Uterus (tissue), 4 donors: ENCODE measurements around the gene BAG3. TPM values are rescaled to one million over a fixed set of nuclear protein-coding genes. Genes with fewer than 3 reads are reported as not detected.

Source experiments
- DNase-seq, 2 donors: peaks; one replicate each; pipeline ENCODE4 v3.0.0-alpha.2; 2019 to 2020
- H3K27ac ChIP-seq, 2 donors: fragments of 200-600 bp; sonication (generic); 1 replicate in 1 of 2; 2 replicates in 1 of 2; pipeline ENCODE4 v1.5.1; 2016 to 2018
- H3K27me3 ChIP-seq, 2 donors: fragments of 200-600 bp; sonication (generic); one replicate each; pipeline ENCODE4 v1.5.1; 2018 to 2019; ENCODE audit warnings: control low read depth in 1 of 2
- H3K36me3 ChIP-seq, 2 donors: fragments of 200-600 bp; sonication (generic); one replicate each; pipeline ENCODE4 v1.5.1; 2019; ENCODE audit warnings: control low read depth in 1 of 2
- H3K4me1 ChIP-seq, 2 donors: fragments of 200-600 bp; sonication (generic); one replicate each; pipeline ENCODE4 v1.5.1; 2018 to 2019; ENCODE audit warnings: control low read depth in 1 of 2
- H3K4me3 ChIP-seq, 2 donors: fragments of 200-600 bp; sonication (generic); 1 replicate in 1 of 2; 2 replicates in 1 of 2; pipeline ENCODE4 v1.5.1; 2018 to 2019; ENCODE audit warnings: mild to moderate bottlenecking in 1 of 2
- H3K9me3 ChIP-seq, 2 donors: fragments of 200-600 bp; sonication (generic); one replicate each; pipeline ENCODE4 v1.5.1; 2019; ENCODE audit warnings: control low read depth in 1 of 2
- CTCF ChIP-seq, 4 experiments: fragments of 200-600 bp in 2 of 4; fragments of 450-650 bp in 2 of 4; sonication (generic) in 2 of 4; IDR thresholded peaks; one replicate each; pipeline ENCODE4 v1.5.1; 2016 to 2019; ENCODE audit warnings: antibody characterized with exemption in 4 of 4, mild to moderate bottlenecking in 2 of 4, moderate library complexity in 1 of 4
- POLR2A ChIP-seq, 2 donors: fragments of 450-650 bp; IDR thresholded peaks; one replicate each; pipeline ENCODE4 v1.6.1; 2016; ENCODE audit warnings: antibody characterized with exemption in 2 of 2, mild to moderate bottlenecking in 1 of 2, moderate library complexity in 1 of 2
- intact Hi-C: fragments of 100-400 bp; cut with DNase I; formaldehyde crosslinking; loops from one replicate; pipeline ENCODE4 v1.15.1; 2023; ENCODE audit warnings: low total_unique reads
- total RNA-seq, 4 donors: library from RNA; depleted of rRNA in 3 of 4; stranded (reverse); fragments of >200 nt in 3 of 4; gene quantifications; one replicate each; pipeline versions ENCODE4 v1.1.0 to v1.2.4, GENCODE V29; 2014 to 2023
- donor health status: DM: yes; HTN: yes; CAD: no.

Gene BAG3
- total RNA-seq, 4 donors from 2014 or later = 6.6 to 44.1 (median 22.4) TPM

GRCh38 chr10:119644205-119644814, 6.9 kb upstream of the BAG3 start:
- H3K9me3 ChIP-seq = no peaks in the 10 kb centered on the region
- no peaks in the 10 kb centered on the region for H3K36me3 ChIP-seq
- TF ChIP-seq POLR2A (IDR thresholded peaks at IDR 0.05) (no peak), CTCF (IDR thresholded peaks at IDR 0.05) (no peak)
- H3K27me3 ChIP-seq = no peaks in the 10 kb centered on the region
- no peak overlapping the region for H3K4me3 ChIP-seq
- DNase-seq = no peak
- no peaks in the 10 kb centered on the region for H3K4me1 ChIP-seq
- intact Hi-C loops = no loop called here
- peak overlapping the region in 1 of 2 donors; percentile 35 for H3K27ac ChIP-seq

DNA sequence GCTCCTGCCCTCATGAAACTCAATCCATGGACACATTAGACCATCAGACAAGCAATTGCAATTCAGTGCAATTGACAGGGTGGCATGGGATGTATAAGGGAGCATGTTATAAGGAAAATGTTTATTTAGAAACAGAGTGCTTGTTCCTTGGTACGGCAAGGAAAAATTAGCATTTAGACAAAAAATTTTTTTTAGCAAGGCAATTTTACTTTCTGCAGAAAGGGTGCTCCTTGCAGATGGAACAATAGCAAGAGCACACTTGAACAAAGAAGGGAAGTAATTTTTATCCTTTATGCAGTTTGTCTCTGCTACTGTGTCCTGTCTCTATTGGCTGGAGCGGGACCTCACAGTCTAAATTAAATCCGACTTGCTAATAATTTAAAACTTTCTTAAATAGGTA, 6.2 kb upstream of the BAG3 start:
- no peak for DNase-seq
- no peaks in the 10 kb centered on the region for H3K27me3 ChIP-seq
- no peak for TF ChIP-seq CTCF (IDR thresholded peaks at IDR 0.05)
- TF ChIP-seq POLR2A (IDR thresholded peaks at IDR 0.05) = no peak
- no peaks in the 10 kb centered on the region for H3K9me3 ChIP-seq
- no peak overlapping the region for H3K27ac ChIP-seq
- no peaks in the 10 kb centered on the region for H3K36me3 ChIP-seq
- H3K4me3 ChIP-seq = no peak overlapping the region
- no peaks in the 10 kb centered on the region for H3K4me1 ChIP-seq
- intact Hi-C loops = no loop called here

DNA sequence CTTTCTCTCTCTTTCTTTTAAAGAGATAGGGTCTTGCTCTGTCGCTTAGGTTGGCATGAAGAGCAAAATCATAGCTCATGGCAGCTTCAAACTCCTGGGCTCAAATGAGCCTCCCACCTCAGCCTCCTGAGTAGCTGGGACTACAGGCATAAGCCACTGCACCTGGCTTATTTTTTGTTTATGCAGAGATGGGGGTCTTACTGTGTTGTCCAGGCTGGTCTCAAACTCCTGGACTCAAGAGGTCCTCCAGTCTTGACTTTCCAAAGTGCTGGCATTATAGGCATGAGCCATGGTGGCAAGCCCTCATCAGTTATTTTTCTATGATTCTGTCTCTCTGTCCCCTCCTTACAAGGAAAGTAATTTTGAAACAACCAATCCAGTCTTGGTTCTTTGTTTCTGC, 1.1 kb upstream of the BAG3 start:
- TF ChIP-seq POLR2A (IDR thresholded peaks at IDR 0.05) = no peak
- no peak for TF ChIP-seq CTCF (IDR thresholded peaks at IDR 0.05)
- intact Hi-C loops = loop anchor here (5.0 kb wide), 1 partner anchor 53 kb away; the partner anchor contains the start of gene TIAL1
- Histone ChIP-seq H3K4me3 (no peak overlapping the region), H3K9me3 (no peaks in the 10 kb centered on the region), H3K27ac (peak overlapping the region; percentile 99 to 100), H3K36me3 (no peaks in the 10 kb centered on the region), H3K27me3 (no peaks in the 10 kb centered on the region), H3K4me1 (peaks cover 6 to 9% of the 10 kb centered on the region in 2 donors)
- no peak for DNase-seq

DNA sequence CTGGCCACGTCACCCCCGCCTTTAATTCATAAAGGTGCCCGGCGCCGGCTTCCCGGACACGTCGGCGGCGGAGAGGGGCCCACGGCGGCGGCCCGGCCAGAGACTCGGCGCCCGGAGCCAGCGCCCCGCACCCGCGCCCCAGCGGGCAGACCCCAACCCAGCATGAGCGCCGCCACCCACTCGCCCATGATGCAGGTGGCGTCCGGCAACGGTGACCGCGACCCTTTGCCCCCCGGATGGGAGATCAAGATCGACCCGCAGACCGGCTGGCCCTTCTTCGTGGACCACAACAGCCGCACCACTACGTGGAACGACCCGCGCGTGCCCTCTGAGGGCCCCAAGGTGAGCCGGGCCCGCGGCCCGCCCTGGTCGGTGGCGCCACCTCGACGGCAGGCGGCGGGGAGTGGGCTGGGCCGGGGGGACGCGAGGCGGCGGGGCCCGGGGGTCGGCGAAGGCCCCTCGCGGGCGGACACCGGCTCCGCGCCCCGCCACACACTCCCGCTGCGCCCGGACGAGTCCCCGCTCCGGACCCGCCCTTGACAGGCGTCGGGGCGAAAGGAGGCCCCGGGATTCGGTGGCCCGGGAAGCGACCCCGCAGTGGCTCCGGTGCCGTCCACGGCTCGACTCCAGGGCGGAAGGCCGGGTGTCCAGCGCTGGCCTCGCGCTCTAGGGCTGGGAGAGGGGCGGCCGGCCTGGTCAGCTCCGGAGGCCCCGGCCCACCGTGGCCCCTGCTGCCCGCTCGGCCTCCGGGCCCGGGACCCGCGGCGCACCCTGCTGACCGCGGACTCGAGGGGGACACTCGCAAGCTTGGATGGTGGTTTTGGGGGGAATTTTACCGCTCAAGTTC, 557 bp downstream of the BAG3 start:
- Histone ChIP-seq H3K4me1 (peaks cover 6 to 9% of the 10 kb centered on the region in 2 donors), H3K36me3 (no peaks in the 10 kb centered on the region), H3K9me3 (no peaks in the 10 kb centered on the region), H3K27ac (peak overlapping the region; percentile 99 to 100), H3K4me3 (peak overlapping the region; percentile 96), H3K27me3 (no peaks in the 10 kb centered on the region)
- DNase-seq = peak in 1 of 2 donors; percentile 40
- TF ChIP-seq CTCF (IDR thresholded peaks at IDR 0.05) (no peak), POLR2A (IDR thresholded peaks at IDR 0.05) (peak; percentile 13 to 89)
- intact Hi-C loops = loop anchor here (5.0 kb wide), 1 partner anchor 54 kb away; the partner anchor contains the start of gene TIAL1

DNA sequence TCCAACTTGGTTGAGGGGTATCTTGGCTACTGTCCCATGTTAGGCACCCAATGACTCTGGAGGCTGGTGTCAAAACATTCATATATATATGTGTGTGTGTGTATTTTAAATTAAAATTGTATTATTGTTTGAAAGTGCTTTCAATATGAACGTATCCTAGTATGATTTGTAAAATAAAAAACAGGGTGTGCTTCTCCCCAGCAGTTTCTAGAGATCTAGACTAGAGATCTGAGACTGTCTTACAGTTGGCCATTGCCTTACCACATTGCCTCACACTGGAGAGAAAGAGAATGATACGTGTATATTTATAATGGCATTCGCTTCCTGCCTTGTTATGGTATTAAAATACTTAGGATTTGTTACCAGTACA, 1.2 kb downstream of the BAG3 start:
- TF ChIP-seq CTCF (IDR thresholded peaks at IDR 0.05) = peak in 2 of 4 experiments; percentile 17 to 30
- no peak for TF ChIP-seq POLR2A (IDR thresholded peaks at IDR 0.05)
- Histone ChIP-seq H3K4me1 (peaks cover 9 to 11% of the 10 kb centered on the region in 2 donors), H3K27ac (peak overlapping the region; percentile 99 to 100), H3K4me3 (peak overlapping the region; percentile 96), H3K36me3 (no peaks in the 10 kb centered on the region), H3K27me3 (no peaks in the 10 kb centered on the region), H3K9me3 (no peaks in the 10 kb centered on the region)
- DNase-seq = no peak
- intact Hi-C loops = loop anchor here (5.0 kb wide), 1 partner anchor 55 kb away; the partner anchor contains the start of gene TIAL1
